Measurements from ENCODE around the gene SGCG. TPM values are rescaled to one million over a fixed set of nuclear protein-coding genes. Genes with fewer than 3 reads are reported as not detected.

SGCG gene
- polyA plus RNA-seq (2012; rRNA removed): not detected in 2 replicates
- polyA plus RNA-seq (2012; cell fraction: cytosol; rRNA removed): not detected in 2 replicates
- polyA plus RNA-seq (2012; cell fraction: nucleus; rRNA removed): not detected in 2 replicates

DNA sequence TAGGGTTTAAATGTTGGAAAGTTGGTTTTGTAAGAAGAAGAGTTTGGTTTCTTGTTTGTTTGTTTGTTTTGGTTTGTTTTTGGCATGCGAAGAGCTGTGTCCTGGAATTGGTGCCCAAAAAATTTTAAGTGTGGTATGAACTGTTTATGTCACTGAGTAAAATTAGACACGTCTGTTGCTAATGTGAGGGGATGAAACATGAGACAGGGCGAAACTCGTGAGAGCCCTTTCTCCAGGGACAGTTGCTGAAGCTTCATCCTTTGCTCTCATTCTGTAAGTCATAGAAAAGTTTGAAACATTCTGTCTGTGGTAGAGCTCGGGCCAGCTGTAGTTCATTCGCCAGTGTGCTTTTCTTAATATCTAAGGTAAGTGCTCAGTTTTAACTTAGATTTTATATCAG is at the start of gene SGCG:
SGCG (plus strand) TSS at position 269 of the 400 bp plus-strand sequence. CDS start 22,716 bp downstream, outside the sequence.
- DNase-seq: no peak
- Histone ChIP-seq H3K36me3 (replicated peaks in 1 of 2; ENCODE audit: control insufficient read depth in 1 of 2, insufficient read depth in 2 of 2, low read length in 1 of 2) (no peaks in the 10 kb centered on the region), H3K9me2 (no peaks in the 10 kb centered on the region), H3K27ac (ENCODE audit: low read depth in 2 of 2, low read length in 1 of 2) (no peak within 1 kb of the TSS), H3K27me3 (ENCODE audit: insufficient read depth) (peaks cover 10% of the 10 kb centered on the region; the same call in 1 of the 2 replicates), H3K9me3 (no peaks in the 10 kb centered on the region), H3K4me2 (no peak within 1 kb of the TSS), H3F3A (replicated peaks; ENCODE audit: insufficient read depth) (no peaks in the 10 kb centered on the region), H3K4me3 (ENCODE audit: low read depth in 2 of 2, low read length in 1 of 2) (no peak within 1 kb of the TSS), H2AFZ (ENCODE audit: low read depth) (no peak within 1 kb of the TSS), H4K20me1 (ENCODE audit: insufficient read depth) (no peaks in the 10 kb centered on the region), H3K9ac (no peak within 1 kb of the TSS), H3K4me1 (ENCODE audit: control insufficient read depth in 1 of 2, insufficient read depth in 2 of 2, low read depth in 1 of 2, low read length in 1 of 2) (no peaks in the 10 kb centered on the region), H3K79me2 (ENCODE audit: insufficient read depth) (no peaks in the 10 kb centered on the region)
- POLR2A ChIA-PET: no interaction called here
- TF ChIP-seq REST (IDR thresholded peaks at IDR 0.05; ENCODE audit: low read depth, low read length) (no peak), IRF3 (IDR thresholded peaks at IDR 0.05; ENCODE audit: low read depth, low read length) (no peak), FOSL2 (IDR thresholded peaks at IDR 0.05; ENCODE audit: borderline replicate concordance, low read depth) (no peak), PBX3 (IDR thresholded peaks at IDR 0.05) (no peak), JUND (IDR thresholded peaks at IDR 0.05) (no peak), NFIC (IDR thresholded peaks at IDR 0.05; ENCODE audit: borderline replicate concordance) (no peak), CTCF (IDR thresholded peaks at IDR 0.05) (no peak)
- CTCF ChIA-PET: no interaction called here
- WGBS (ENCODE audit: low lambda C conversion rate): 20% methylated on average over 6 of the region's 6 CpGs

- ChIA-PET POLR2A (no interaction called here), CTCF (interaction anchor here (1.3 kb wide), 1 partner anchor 12 kb away, joined by 3 read pairs; no protein-coding TSS in a partner anchor)
- Histone ChIP-seq H3K4me1 (ENCODE audit: control insufficient read depth in 1 of 2, insufficient read depth in 2 of 2, low read depth in 1 of 2, low read length in 1 of 2) (no peaks in the 10 kb centered on the region), H4K20me1 (ENCODE audit: insufficient read depth) (no peaks in the 10 kb centered on the region), H3K9me2 (no peaks in the 10 kb centered on the region), H3K27ac (ENCODE audit: low read depth in 2 of 2, low read length in 1 of 2) (no peak overlapping the region), H2AFZ (ENCODE audit: low read depth) (no peak overlapping the region), H3K9me3 (no peaks in the 10 kb centered on the region), H3K4me3 (ENCODE audit: low read depth in 2 of 2, low read length in 1 of 2) (no peak overlapping the region), H3K79me2 (ENCODE audit: insufficient read depth) (no peaks in the 10 kb centered on the region), H3K27me3 (ENCODE audit: insufficient read depth) (no peaks in the 10 kb centered on the region; the same call in 1 of the 2 replicates), H3K4me2 (no peak overlapping the region), H3F3A (replicated peaks; ENCODE audit: insufficient read depth) (no peaks in the 10 kb centered on the region), H3K9ac (no peak overlapping the region), H3K36me3 (replicated peaks in 1 of 2; ENCODE audit: control insufficient read depth in 1 of 2, insufficient read depth in 2 of 2, low read length in 1 of 2) (no peaks in the 10 kb centered on the region)
- 42% methylated on average over 4 of the region's 5 CpGs for WGBS (ENCODE audit: low lambda C conversion rate)
- DNase-seq: no peak
- TF ChIP-seq CHD2 (IDR thresholded peaks at IDR 0.05; ENCODE audit: low read length, partially characterized antibody) (no peak), NFIC (IDR thresholded peaks at IDR 0.05; ENCODE audit: borderline replicate concordance) (no peak), CTCF (IDR thresholded peaks at IDR 0.05) (no peak)
These were observed 46.2 kb upstream of the SGCG start for GRCh38 chr13:23134542-23134941.
